ENCODE measurements around the gene IMPACT. TPM values are rescaled to one million over a fixed set of nuclear protein-coding genes. Genes with fewer than 3 reads are reported as not detected.

Gene IMPACT
- total and polyA plus RNA-seq, 2 of the 8 experiments (the other 6 are each of a cell fraction or from before 2014, with no cell fraction given), result 31.1 to 44.6 TPM

DNA sequence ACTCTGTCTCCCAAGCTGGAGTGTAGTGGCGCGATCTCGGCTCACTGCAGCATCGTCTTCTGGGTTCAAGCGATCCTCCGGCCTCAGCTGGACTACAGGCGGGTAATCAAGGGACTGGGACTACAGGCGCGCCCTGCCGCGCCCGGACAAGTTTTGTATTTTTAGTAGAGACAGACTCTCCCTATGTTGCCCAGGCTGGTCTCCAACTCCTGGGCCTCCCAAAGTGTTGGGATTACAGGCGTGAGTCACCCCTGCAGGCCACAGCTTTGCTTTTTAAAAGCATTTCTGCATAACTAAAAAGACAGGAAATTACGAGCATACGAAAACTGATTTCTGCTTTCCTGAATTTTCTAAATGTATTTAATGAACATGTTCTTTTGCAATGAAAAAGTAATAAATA is 27.9 kb upstream of the IMPACT start:
- Histone ChIP-seq H2AFZ (ENCODE audit: low read length) (0 out of 2 replicates have a peak overlapping the region, but pooled peaks have one; percentile 2), H4K20me1 (replicated peaks in 1 of 2; ENCODE audit: control insufficient read depth in 1 of 2, insufficient read depth in 2 of 2, low read length in 2 of 2) (no peaks in the 10 kb centered on the region), H2BK15ac (ENCODE audit: low read length) (no peak overlapping the region), H2BK12ac (ENCODE audit: low read depth, low read length) (no peak overlapping the region), H2BK5ac (ENCODE audit: low read depth, low read length) (no peak overlapping the region; the same call in 1 of the 2 replicates), H3K4me1 (replicated peaks in 1 of 4; ENCODE audit: control insufficient read depth in 3 of 4, insufficient read depth in 4 of 4, low read length in 3 of 4) (peaks cover 4 to 9% (median 6%) of the 10 kb centered on the region in 4 experiments; a peak in 6 of 7 replicates), H4K8ac (ENCODE audit: extremely low read depth, insufficient read depth, low read length) (no peak overlapping the region), H3K23ac (ENCODE audit: insufficient read length) (no peak overlapping the region), H3K27me3 (replicated peaks in 1 of 4; ENCODE audit: control insufficient read depth in 3 of 4, extremely low read depth in 1 of 4, insufficient read depth in 3 of 4, low read length in 3 of 4) (no peaks in the 10 kb centered on the region; a peak in 1 of 7 replicates), H3K4ac (replicated peaks; ENCODE audit: insufficient read length, low read depth, low read length) (no peak overlapping the region), H3K23me2 (ENCODE audit: low read depth, low read length) (peaks cover 8% of the 10 kb centered on the region), H3K4me3 (ENCODE audit: extremely low read depth in 1 of 4, insufficient read depth in 2 of 4, low read depth in 3 of 4, low read length in 4 of 4) (peak overlapping the region; percentile 22 to 91 (median 36); a peak in 7 of 8 replicates), H3K4me2 (ENCODE audit: insufficient read depth in 1 of 2, low read depth in 2 of 2, low read length in 2 of 2) (peak overlapping the region; percentile 74 to 94), H3K79me2 (ENCODE audit: control insufficient read depth in 1 of 2, insufficient read depth in 2 of 2, low read length in 2 of 2) (peaks cover 0 to 38% of the 10 kb centered on the region in 2 experiments; a peak in 3 of 4 replicates), H3K79me1 (ENCODE audit: low read depth, low read length) (peaks cover 3% of the 10 kb centered on the region; the same call in 1 of the 2 replicates), H2AK5ac (ENCODE audit: low read depth, low read length) (no peak overlapping the region), H3K56ac (replicated peaks; ENCODE audit: insufficient read length, low read depth, low read length) (no peak overlapping the region), H3K18ac (ENCODE audit: extremely low read depth, low read length) (peak overlapping the region; percentile 33; the same call in 1 of the 2 replicates), H3K36me3 (ENCODE audit: control insufficient read depth in 2 of 4, insufficient read depth in 4 of 4, low read length in 3 of 4) (no peaks in the 10 kb centered on the region), H3K9me3 (ENCODE audit: insufficient read depth in 2 of 2, low read depth in 1 of 2, low read length in 1 of 2) (no peaks in the 10 kb centered on the region), H3K27ac (ENCODE audit: low read depth, low read length) (no peak overlapping the region; the same call in 1 of the 2 replicates), H4K91ac (replicated peaks; ENCODE audit: insufficient read length, low read length) (no peak overlapping the region), H3K14ac (ENCODE audit: insufficient read length) (no peak overlapping the region), H2BK120ac (replicated peaks; ENCODE audit: low read depth, low read length) (peak overlapping the region; percentile 6), H3K9ac (replicated peaks in 1 of 4; ENCODE audit: extremely low read depth in 1 of 4, low read depth in 3 of 4, low read length in 3 of 4) (0 out of 7 replicates have a peak overlapping the region, but pooled peaks of 1 of the 4 experiments have one; percentile 39), H2BK20ac (ENCODE audit: low read length) (no peak overlapping the region), H4K5ac (ENCODE audit: insufficient read length, low read depth, low read length) (no peak overlapping the region)
- no peak for TF ChIP-seq SIX5 (IDR thresholded peaks at IDR 0.05; ENCODE audit: low read depth, low read length)
- TF ChIP-seq JUND (IDR thresholded peaks at IDR 0.05; ENCODE audit: low read length), result peak; percentile 64; the same call in 1 of the 2 replicates
- no peak for TF ChIP-seq CTBP2 (IDR thresholded peaks at IDR 0.05; ENCODE audit: borderline replicate concordance, insufficient read depth, insufficient read length, low read length)
- TF ChIP-seq RFX5 (IDR thresholded peaks at IDR 0.05; ENCODE audit: borderline replicate concordance, low read depth, low read length), result no peak
- TF ChIP-seq KDM5A (IDR thresholded peaks at IDR 0.05; ENCODE audit: low read length), result no peak
- no peak for TF ChIP-seq SP4 (IDR thresholded peaks at IDR 0.05; ENCODE audit: low read length)
- no peak for TF ChIP-seq SIRT6 (IDR thresholded peaks at IDR 0.05; ENCODE audit: low read length)
- peak; percentile 0 for TF ChIP-seq ASH2L (IDR thresholded peaks at IDR 0.05; ENCODE audit: low read length)
- no peak for TF ChIP-seq POLR2A (IDR thresholded peaks at IDR 0.05; ENCODE audit: control extremely low read depth in 1 of 2, low read depth in 2 of 2, low read length in 2 of 2)
- ChIA-PET POLR2A (ENCODE audit: partially characterized antibody) (interaction anchor here (0.7 to 3.3 kb wide), 12 partner anchors 8 to 128 kb away, joined by 3 to 20 read pairs (median 5); partner anchors contain the start of gene IMPACT), CTCF (ENCODE audit: partially characterized antibody) (interaction anchor here (0.6 to 2.8 kb wide), 7 partner anchors 9 to 39 kb away, joined by 3 to 18 read pairs (median 5); no protein-coding TSS in a partner anchor)
- FAIRE-seq (no peak), DNase-seq (ENCODE audit: low read depth in 1 of 2, low spot score in 2 of 2) (no peak)
- WGBS, 2 experiments (ENCODE audit: extremely low coverage in 1 of 2, insufficient coverage in 1 of 2, insufficient read length in 1 of 2, insufficient replicate concordance in 2 of 2, low coverage in 1 of 2, low lambda C conversion rate in 2 of 2, missing lambda C conversion rate in 1 of 2), result 9% methylated on average over 15 of the region's 15 CpGs; no CpG with 5 or more reads in 1 of the 2 experiments

Data from H1 (cell line).